ENCODE data around the gene SMYD3.

DNA sequence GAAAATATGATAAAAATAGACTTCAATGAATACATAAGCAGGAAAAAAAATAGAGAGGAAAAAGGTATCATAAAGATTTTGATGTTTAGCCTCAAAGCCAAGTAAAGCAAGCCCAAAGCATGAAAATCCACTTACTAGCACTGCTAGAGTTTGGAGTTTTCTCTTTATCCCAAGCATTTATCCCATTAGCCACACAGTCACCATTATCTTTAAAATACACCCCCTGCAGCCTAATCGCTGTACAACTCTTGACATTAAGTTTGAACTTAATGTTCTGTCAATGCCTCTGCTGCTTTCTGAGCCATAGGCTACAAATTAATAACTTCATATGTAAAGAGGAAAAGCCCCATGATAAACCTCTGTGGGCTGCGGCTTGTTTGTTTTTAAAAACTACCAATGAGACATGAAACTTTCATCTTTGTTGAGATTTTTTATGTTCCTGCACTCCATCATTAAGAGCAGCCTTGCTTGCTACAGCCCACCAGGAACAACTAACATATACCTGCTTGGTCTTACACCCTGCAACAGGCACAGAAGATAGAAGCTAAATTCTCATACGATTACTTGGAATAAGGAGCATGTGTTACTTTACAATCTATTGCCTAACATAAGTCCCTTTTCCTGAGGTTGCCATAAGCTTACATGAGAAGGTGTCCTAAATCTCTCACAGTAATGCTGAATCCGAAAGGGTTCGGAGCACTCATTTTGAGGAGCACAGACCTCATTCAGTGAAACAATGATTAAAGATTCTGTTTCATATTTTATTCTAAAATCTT is 202.4 kb downstream of the SMYD3 start:
- TF ChIP-seq, protein P1, sequence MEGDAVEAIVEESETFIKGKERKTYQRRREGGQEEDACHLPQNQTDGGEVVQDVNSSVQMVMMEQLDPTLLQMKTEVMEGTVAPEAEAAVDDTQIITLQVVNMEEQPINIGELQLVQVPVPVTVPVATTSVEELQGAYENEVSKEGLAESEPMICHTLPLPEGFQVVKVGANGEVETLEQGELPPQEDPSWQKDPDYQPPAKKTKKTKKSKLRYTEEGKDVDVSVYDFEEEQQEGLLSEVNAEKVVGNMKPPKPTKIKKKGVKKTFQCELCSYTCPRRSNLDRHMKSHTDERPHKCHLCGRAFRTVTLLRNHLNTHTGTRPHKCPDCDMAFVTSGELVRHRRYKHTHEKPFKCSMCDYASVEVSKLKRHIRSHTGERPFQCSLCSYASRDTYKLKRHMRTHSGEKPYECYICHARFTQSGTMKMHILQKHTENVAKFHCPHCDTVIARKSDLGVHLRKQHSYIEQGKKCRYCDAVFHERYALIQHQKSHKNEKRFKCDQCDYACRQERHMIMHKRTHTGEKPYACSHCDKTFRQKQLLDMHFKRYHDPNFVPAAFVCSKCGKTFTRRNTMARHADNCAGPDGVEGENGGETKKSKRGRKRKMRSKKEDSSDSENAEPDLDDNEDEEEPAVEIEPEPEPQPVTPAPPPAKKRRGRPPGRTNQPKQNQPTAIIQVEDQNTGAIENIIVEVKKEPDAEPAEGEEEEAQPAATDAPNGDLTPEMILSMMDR (IDR thresholded peaks at IDR 0.05; ENCODE audit: low read length), result no peak
- no peak for TF ChIP-seq EZH2 (optimal IDR thresholded peaks at IDR 0.05; ENCODE audit: low read depth, low read length)
